ENCODE data around the gene TNFRSF8.

Gene TNFRSF8

GRCh38 chr1:12157366-12158231 lies 94.5 kb downstream of the TNFRSF8 start:
- Histone ChIP-seq H3K4me3 (ENCODE audit: insufficient read depth, low read depth, low read length) (peak overlapping the region; percentile 3), H3K27ac (ENCODE audit: insufficient read depth, low read depth, low read length, poor library complexity, severe bottlenecking) (no peak overlapping the region), H3K9me3 (ENCODE audit: control insufficient read depth, low read length) (no peaks in the 10 kb centered on the region), H3K4me1 (ENCODE audit: control insufficient read depth, insufficient read depth, low read length) (peaks cover 17% of the 10 kb centered on the region), H3K27me3 (ENCODE audit: control insufficient read depth, insufficient read depth, low read length, poor library complexity, severe bottlenecking) (no peaks in the 10 kb centered on the region), H3K36me3 (ENCODE audit: control insufficient read depth, insufficient read depth, low read length) (no peaks in the 10 kb centered on the region)
- WGBS, 2 experiments: 60 to 74% methylated on average over 8 to 10 of the region's 10 CpGs

- Histone ChIP-seq H3K27ac (ENCODE audit: insufficient read depth, low read depth, low read length, poor library complexity, severe bottlenecking) (peak overlapping the region; percentile 33), H3K36me3 (ENCODE audit: control insufficient read depth, insufficient read depth, low read length) (no peaks in the 10 kb centered on the region), H3K27me3 (ENCODE audit: control insufficient read depth, insufficient read depth, low read length, poor library complexity, severe bottlenecking) (no peaks in the 10 kb centered on the region), H3K4me1 (ENCODE audit: control insufficient read depth, insufficient read depth, low read length) (peaks cover 17% of the 10 kb centered on the region), H3K4me3 (ENCODE audit: insufficient read depth, low read depth, low read length) (peak overlapping the region; percentile 3), H3K9me3 (ENCODE audit: control insufficient read depth, low read length) (no peaks in the 10 kb centered on the region)
- 36 to 39% methylated on average over 22 of the region's 22 CpGs for WGBS, 2 experiments
Measured at GRCh38 chr1:12158357-12159092, 95.4 kb downstream of the TNFRSF8 start.

- H3K27ac ChIP-seq (ENCODE audit: insufficient read depth, low read depth, low read length, poor library complexity, severe bottlenecking): no peak overlapping the region
- 84 to 89% methylated on average over 7 of the region's 7 CpGs for WGBS, 2 experiments
- no peaks in the 10 kb centered on the region for H3K9me3 ChIP-seq (ENCODE audit: control insufficient read depth, low read length)
- no peaks in the 10 kb centered on the region for H3K27me3 ChIP-seq (ENCODE audit: control insufficient read depth, insufficient read depth, low read length, poor library complexity, severe bottlenecking)
- H3K4me1 ChIP-seq (ENCODE audit: control insufficient read depth, insufficient read depth, low read length): peaks cover 17% of the 10 kb centered on the region
- H3K4me3 ChIP-seq (ENCODE audit: insufficient read depth, low read depth, low read length): no peak overlapping the region
- H3K36me3 ChIP-seq (ENCODE audit: control insufficient read depth, insufficient read depth, low read length): no peaks in the 10 kb centered on the region
Measured at GRCh38 chr1:12159816-12160215, 96.7 kb downstream of the TNFRSF8 start.

DNA sequence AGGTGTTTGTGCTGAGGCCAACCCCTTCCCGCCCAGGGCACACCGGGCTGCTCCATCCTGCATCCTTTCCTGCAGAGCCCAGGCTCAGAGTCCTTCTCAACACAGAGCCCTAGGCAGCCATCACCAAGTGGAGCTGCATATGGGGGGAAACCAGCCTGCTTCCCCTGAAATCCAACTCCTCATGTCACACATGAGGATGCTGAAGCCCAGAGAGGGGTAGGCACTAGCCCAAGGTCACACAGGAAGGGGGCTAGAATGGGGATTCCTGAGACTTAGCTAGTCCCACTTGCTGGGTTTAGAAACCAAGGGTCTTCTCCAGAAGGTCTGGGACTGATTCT lies 98.2 kb downstream of the TNFRSF8 start:
- Histone ChIP-seq H3K27me3 (ENCODE audit: control insufficient read depth, insufficient read depth, low read length, poor library complexity, severe bottlenecking) (peaks cover 11% of the 10 kb centered on the region), H3K4me3 (ENCODE audit: insufficient read depth, low read depth, low read length) (no peak overlapping the region), H3K36me3 (ENCODE audit: control insufficient read depth, insufficient read depth, low read length) (no peaks in the 10 kb centered on the region), H3K27ac (ENCODE audit: insufficient read depth, low read depth, low read length, poor library complexity, severe bottlenecking) (no peak overlapping the region), H3K4me1 (ENCODE audit: control insufficient read depth, insufficient read depth, low read length) (peaks cover 17% of the 10 kb centered on the region), H3K9me3 (ENCODE audit: control insufficient read depth, low read length) (no peaks in the 10 kb centered on the region)
- 93 to 95% methylated on average over 2 of the region's 2 CpGs for WGBS, 2 experiments

DNA sequence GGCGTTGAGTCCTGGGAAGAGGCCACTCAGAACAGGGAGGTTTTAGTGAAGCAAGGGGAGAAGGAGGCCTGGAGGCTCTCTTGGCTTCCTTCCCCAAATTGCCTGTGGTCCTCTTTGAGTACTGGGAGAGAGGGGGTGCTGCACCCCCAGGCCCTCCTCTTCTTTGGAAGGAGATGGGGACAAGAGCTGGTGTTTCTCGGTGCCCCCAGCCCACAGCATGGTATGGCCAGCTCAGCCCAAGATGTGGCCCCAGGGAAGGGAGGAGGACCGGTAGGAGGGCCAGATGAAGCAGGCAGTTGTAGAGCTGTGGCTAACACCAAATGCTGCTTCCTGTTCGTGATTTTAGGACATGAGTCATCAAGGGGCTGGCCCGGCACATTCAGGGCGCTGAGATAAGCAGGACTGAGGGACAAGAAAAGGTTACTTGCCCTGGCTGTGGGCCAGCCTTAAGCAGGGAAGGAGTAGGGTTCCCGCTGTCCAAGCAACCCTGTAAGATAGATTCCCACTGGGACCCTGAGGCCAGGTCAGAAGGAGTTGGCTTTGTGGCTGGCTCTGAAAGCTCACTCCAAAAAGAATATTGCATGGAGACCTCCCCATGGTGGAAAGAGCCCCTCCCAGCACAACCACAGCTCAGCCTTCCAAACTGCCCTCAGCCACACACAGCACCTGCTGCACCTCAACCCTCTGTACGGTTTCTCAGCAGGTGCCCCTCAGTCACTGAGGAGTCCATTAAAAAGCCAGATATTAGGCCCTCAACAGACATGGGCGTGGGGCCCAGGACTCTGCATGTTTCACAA lies 98.8 kb downstream of the TNFRSF8 start:
- no peaks in the 10 kb centered on the region for H3K9me3 ChIP-seq (ENCODE audit: control insufficient read depth, low read length)
- H3K4me1 ChIP-seq (ENCODE audit: control insufficient read depth, insufficient read depth, low read length): peaks cover 17% of the 10 kb centered on the region
- WGBS, 2 experiments: 78 to 81% methylated on average over 9 of the region's 9 CpGs
- H3K27me3 ChIP-seq (ENCODE audit: control insufficient read depth, insufficient read depth, low read length, poor library complexity, severe bottlenecking): peaks cover 16% of the 10 kb centered on the region
- H3K36me3 ChIP-seq (ENCODE audit: control insufficient read depth, insufficient read depth, low read length): no peaks in the 10 kb centered on the region
- H3K4me3 ChIP-seq (ENCODE audit: insufficient read depth, low read depth, low read length): no peak overlapping the region
- H3K27ac ChIP-seq (ENCODE audit: insufficient read depth, low read depth, low read length, poor library complexity, severe bottlenecking): no peak overlapping the region

- H3K4me3 ChIP-seq (ENCODE audit: insufficient read depth, low read depth, low read length): no peak overlapping the region
- H3K4me1 ChIP-seq (ENCODE audit: control insufficient read depth, insufficient read depth, low read length): peaks cover 14% of the 10 kb centered on the region
- no peaks in the 10 kb centered on the region for H3K36me3 ChIP-seq (ENCODE audit: control insufficient read depth, insufficient read depth, low read length)
- no peak overlapping the region for H3K27ac ChIP-seq (ENCODE audit: insufficient read depth, low read depth, low read length, poor library complexity, severe bottlenecking)
- H3K9me3 ChIP-seq (ENCODE audit: control insufficient read depth, low read length): no peaks in the 10 kb centered on the region
- H3K27me3 ChIP-seq (ENCODE audit: control insufficient read depth, insufficient read depth, low read length, poor library complexity, severe bottlenecking): peaks cover 24% of the 10 kb centered on the region
- 95% methylated on average over 11 of the region's 11 CpGs for WGBS, 2 experiments
Measured at GRCh38 chr1:12162459-12163137, 99.5 kb downstream of the TNFRSF8 start.

GRCh38 chr1:12163210-12163609 lies 100.1 kb downstream of the TNFRSF8 start:
- Histone ChIP-seq H3K36me3 (ENCODE audit: control insufficient read depth, insufficient read depth, low read length) (no peaks in the 10 kb centered on the region), H3K27ac (ENCODE audit: insufficient read depth, low read depth, low read length, poor library complexity, severe bottlenecking) (no peak overlapping the region), H3K4me1 (ENCODE audit: control insufficient read depth, insufficient read depth, low read length) (peaks cover 7% of the 10 kb centered on the region), H3K9me3 (ENCODE audit: control insufficient read depth, low read length) (no peaks in the 10 kb centered on the region), H3K27me3 (ENCODE audit: control insufficient read depth, insufficient read depth, low read length, poor library complexity, severe bottlenecking) (peaks cover 30% of the 10 kb centered on the region), H3K4me3 (ENCODE audit: insufficient read depth, low read depth, low read length) (no peak overlapping the region)
- 93 to 94% methylated on average over 9 of the region's 9 CpGs for WGBS, 2 experiments

GRCh38 chr1:12164210-12164609 lies 101.1 kb downstream of the TNFRSF8 start:
- H3K27me3 ChIP-seq (ENCODE audit: control insufficient read depth, insufficient read depth, low read length, poor library complexity, severe bottlenecking): peaks cover 36% of the 10 kb centered on the region
- H3K36me3 ChIP-seq (ENCODE audit: control insufficient read depth, insufficient read depth, low read length): no peaks in the 10 kb centered on the region
- H3K9me3 ChIP-seq (ENCODE audit: control insufficient read depth, low read length): no peaks in the 10 kb centered on the region
- H3K4me1 ChIP-seq (ENCODE audit: control insufficient read depth, insufficient read depth, low read length): peaks cover 7% of the 10 kb centered on the region
- no peak overlapping the region for H3K4me3 ChIP-seq (ENCODE audit: insufficient read depth, low read depth, low read length)
- no peak overlapping the region for H3K27ac ChIP-seq (ENCODE audit: insufficient read depth, low read depth, low read length, poor library complexity, severe bottlenecking)
- 91 to 94% methylated on average over 4 to 5 of the region's 5 CpGs for WGBS, 2 experiments

DNA sequence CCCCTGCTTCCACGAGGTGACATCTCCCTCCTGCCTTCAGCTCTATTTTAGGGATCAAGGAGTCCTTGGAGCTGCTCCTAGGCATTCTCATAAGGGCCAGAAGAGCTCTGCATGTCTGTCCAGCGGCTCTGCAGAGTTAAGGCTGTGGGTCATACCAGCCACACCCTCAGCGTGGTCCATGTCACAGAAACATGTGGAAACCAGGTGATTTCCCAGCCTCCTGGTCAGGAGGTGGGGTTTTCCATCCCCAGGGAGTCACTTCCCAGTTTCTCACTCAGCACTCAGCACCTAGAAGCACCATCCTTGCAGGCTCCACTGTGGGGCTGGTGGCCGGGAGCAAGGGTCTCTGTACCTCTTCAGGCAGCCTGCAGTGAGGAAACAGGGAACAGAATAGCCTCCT lies 102.2 kb downstream of the TNFRSF8 start:
- Histone ChIP-seq H3K9me3 (ENCODE audit: control insufficient read depth, low read length) (no peaks in the 10 kb centered on the region), H3K36me3 (ENCODE audit: control insufficient read depth, insufficient read depth, low read length) (no peaks in the 10 kb centered on the region), H3K4me1 (ENCODE audit: control insufficient read depth, insufficient read depth, low read length) (peaks cover 7% of the 10 kb centered on the region), H3K27ac (ENCODE audit: insufficient read depth, low read depth, low read length, poor library complexity, severe bottlenecking) (no peak overlapping the region), H3K4me3 (ENCODE audit: insufficient read depth, low read depth, low read length) (no peak overlapping the region), H3K27me3 (ENCODE audit: control insufficient read depth, insufficient read depth, low read length, poor library complexity, severe bottlenecking) (peaks cover 36% of the 10 kb centered on the region)
- 92 to 94% methylated on average over 4 of the region's 4 CpGs for WGBS, 2 experiments
